Endothelial cell of umbilical vein (primary cell): Measurements from ENCODE around the gene EXOC6B. TPM values are rescaled to one million over a fixed set of nuclear protein-coding genes. Genes with fewer than 3 reads are reported as not detected.

Experiments
- BruUV-seq: library from RNA; stranded (reverse); fragments of 400-500 nt; replicated peaks from 2 replicates; lab custom pipeline; 2021; lab: Mats Ljungman, UMichigan
- CTCF ChIA-PET: fragments of 300-600, 350-600 bp; sonication (Branson Sonifier 250); formaldehyde crosslinking; loops from one replicate; lab custom pipeline; 2021; ENCODE audit warnings: antibody characterized with exemption, inconsistent platforms; lab: Charles Lee
- POLR2A ChIA-PET: fragments of 300-600, 350-600 bp; sonication (Branson Sonifier 250); formaldehyde crosslinking; loops from one replicate; lab custom pipeline; 2021; ENCODE audit warnings: antibody characterized with exemption, inconsistent platforms; lab: Charles Lee
- DNase-seq: peaks from one replicate; pipeline ENCODE4 v3.0.0-alpha.2; 2011; ENCODE audit warnings: low read depth, low spot score
- FAIRE-seq: peaks from 2 replicates; lab custom pipeline; 2011; peaks lifted over from hg19 to GRCh38; lab: Jason Lieb, UNC
- H2AFZ ChIP-seq: 2 replicates; pipeline ENCODE4 v1.6.0; 2012; ENCODE audit warnings: low read depth, low read length, control low read depth, inconsistent platforms
- H3K27ac ChIP-seq: 2 replicates; pipeline ENCODE4 v1.5.1; 2011; ENCODE audit warnings: low read depth, mild to moderate bottlenecking, control low read depth, low read length, moderate library complexity; ENCODE audit not compliant: insufficient read depth
- H3K27me3 ChIP-seq, 2 experiments: 2 replicates each; pipeline versions ENCODE4 v1.6.0 to v1.6.1; 2011; ENCODE audit warnings: low read length in 2 of 2, mixed read lengths in 1 of 2; ENCODE audit not compliant: control insufficient read depth in 2 of 2, insufficient read depth in 2 of 2
- H3K36me3 ChIP-seq, 2 experiments: 2 replicates in 1 of 2; 3 replicates in 1 of 2; pipeline ENCODE4 v1.5.1; 2011; ENCODE audit warnings: low read length in 2 of 2, mild to moderate bottlenecking in 1 of 2, moderate library complexity in 1 of 2; ENCODE audit not compliant: control insufficient read depth in 2 of 2, insufficient read depth in 2 of 2; ENCODE audit errors: extremely low read depth in 1 of 2
- H3K4me1 ChIP-seq: 3 replicates; pipeline ENCODE4 v1.5.1; 2011; ENCODE audit warnings: mild to moderate bottlenecking, low read length; ENCODE audit not compliant: control insufficient read depth, insufficient read depth; ENCODE audit errors: extremely low read depth
- H3K4me2 ChIP-seq: 2 replicates; pipeline ENCODE4 v1.6.1; 2011; ENCODE audit warnings: low read length, control low read depth, mixed read lengths; ENCODE audit not compliant: insufficient read depth
- H3K4me3 ChIP-seq, 3 experiments: fragments of 200-600 bp in 1 of 3; sonication (generic), shearing (Covaris generic) in 1 of 3; replicated peaks in 1 of 3; 2 replicates each; pipeline ENCODE4 v1.5.1; 2011 to 2016; ENCODE audit warnings: control low read depth in 3 of 3, low read length in 3 of 3, mild to moderate bottlenecking in 2 of 3, inconsistent platforms in 1 of 3, low read depth in 1 of 3, moderate library complexity in 1 of 3; ENCODE audit not compliant: insufficient read depth in 1 of 3
- H3K79me2 ChIP-seq: 2 replicates; pipeline ENCODE4 v1.6.0; 2012; ENCODE audit warnings: low read length, inconsistent platforms; ENCODE audit not compliant: control insufficient read depth, insufficient read depth
- H3K9ac ChIP-seq: replicated peaks from 2 replicates; pipeline ENCODE3; 2011; ENCODE audit warnings: low read length, control low read depth; ENCODE audit not compliant: insufficient read depth; ENCODE audit errors: extremely low read depth
- H3K9me1 ChIP-seq: replicated peaks from 3 replicates; pipeline ENCODE4 v1.6.0; 2011; ENCODE audit warnings: mild to moderate bottlenecking, low read length; ENCODE audit not compliant: control insufficient read depth, insufficient read depth; ENCODE audit errors: extremely low read depth
- H3K9me3 ChIP-seq: replicated peaks from 2 replicates; pipeline ENCODE4 v1.5.1; 2012; ENCODE audit warnings: low read length, inconsistent platforms; ENCODE audit not compliant: control insufficient read depth, insufficient read depth
- H4K20me1 ChIP-seq: replicated peaks from 2 replicates; pipeline ENCODE3; 2011; ENCODE audit warnings: mild to moderate bottlenecking, low read length; ENCODE audit not compliant: control insufficient read depth, insufficient read depth; ENCODE audit errors: extremely low read depth
- EZH2 ChIP-seq: IDR thresholded peaks from 2 replicates; pipeline ENCODE4 v1.6.1; 2012; ENCODE audit warnings: borderline replicate concordance, low read depth, mild to moderate bottlenecking, moderate library complexity, low read length, inconsistent platforms; ENCODE audit not compliant: severe bottlenecking
- FOS ChIP-seq: IDR thresholded peaks from 2 replicates; pipeline ENCODE4 v1.6.1; 2011; ENCODE audit warnings: mild to moderate bottlenecking, low read length, moderate library complexity, borderline replicate concordance; ENCODE audit not compliant: insufficient read depth
- GATA2 ChIP-seq: IDR thresholded peaks from 2 replicates; pipeline ENCODE4 v1.7.0; 2011; ENCODE audit warnings: low read depth, mild to moderate bottlenecking, moderate library complexity, mixed read lengths, low read length; ENCODE audit not compliant: insufficient read length, insufficient read depth
- JUN ChIP-seq: IDR thresholded peaks from 2 replicates; pipeline ENCODE4 v1.6.1; 2011; ENCODE audit warnings: borderline replicate concordance, low read depth; ENCODE audit not compliant: insufficient read length, insufficient read depth
- MYC ChIP-seq: IDR thresholded peaks from one replicate; pipeline ENCODE4 v1.6.1; 2011; ENCODE audit warnings: mild to moderate bottlenecking, low read depth, low read length
- POLR2A ChIP-seq: IDR thresholded peaks from 2 replicates; pipeline ENCODE4 v1.6.1; 2012; ENCODE audit warnings: low read depth, mild to moderate bottlenecking, control low read depth, low read length
- POLR2AphosphoS5 ChIP-seq: IDR thresholded peaks from 2 replicates; pipeline ENCODE4 v1.6.1; 2012; ENCODE audit warnings: low read depth, mild to moderate bottlenecking, control low read depth, low read length, moderate library complexity; ENCODE audit not compliant: insufficient read depth
- dilution Hi-C: fragments of 300-500 bp; cut with MboI; formaldehyde crosslinking; loops from one replicate; pipeline ENCODE4 v1.15.0; 2019; ENCODE audit warnings: low sequenced_read_pairs; ENCODE audit not compliant: extremely low pct_ligation_motif_present
- intact Hi-C: fragments of 100-400 bp; cut with micrococcal nuclease; formaldehyde crosslinking; loops from one replicate; pipeline ENCODE4 v1.10.0; 2022
- polyA plus RNA-seq, 4 experiments: library from polyadenylated mRNA; depleted of rRNA in 3 of 4; stranded (reverse) in 3 of 4; unstranded in 1 of 4; fragments of >200 nt; gene quantifications; 2 replicates each; pipeline versions ENCODE4 v1.2.1 to v1.2.3, GENCODE V29; 2011 to 2012; ENCODE audit warnings: missing spikeins in 1 of 4
- total RNA-seq: library from RNA; stranded (reverse); gene quantifications from 2 replicates; pipeline ENCODE4 v1.2.3, GENCODE V29; 2021
- TF ChIP-seq, protein P1 (sequence below), 2 donors: IDR thresholded peaks; 1 replicate in 1 of 2; 2 replicates in 1 of 2; pipeline ENCODE4 v1.5.1; 2011; ENCODE audit warnings: low read length in 2 of 2, mild to moderate bottlenecking in 2 of 2, moderate library complexity in 2 of 2, control low read depth in 1 of 2, inconsistent platforms in 1 of 2, low read depth in 1 of 2; ENCODE audit not compliant: insufficient read depth in 1 of 2; ENCODE audit errors: extremely low read depth in 1 of 2
- TF ChIP-seq, protein P2 (sequence below): IDR thresholded peaks from 2 replicates; pipeline ENCODE4 v1.6.1; 2011; ENCODE audit not compliant: insufficient read depth, insufficient read length

The EXOC6B gene
- total and polyA plus RNA-seq, 2 donors (not counting 3 experiments of a cell fraction or from before 2014, with no cell fraction given), result 10.8 to 34.8 TPM

DNA sequence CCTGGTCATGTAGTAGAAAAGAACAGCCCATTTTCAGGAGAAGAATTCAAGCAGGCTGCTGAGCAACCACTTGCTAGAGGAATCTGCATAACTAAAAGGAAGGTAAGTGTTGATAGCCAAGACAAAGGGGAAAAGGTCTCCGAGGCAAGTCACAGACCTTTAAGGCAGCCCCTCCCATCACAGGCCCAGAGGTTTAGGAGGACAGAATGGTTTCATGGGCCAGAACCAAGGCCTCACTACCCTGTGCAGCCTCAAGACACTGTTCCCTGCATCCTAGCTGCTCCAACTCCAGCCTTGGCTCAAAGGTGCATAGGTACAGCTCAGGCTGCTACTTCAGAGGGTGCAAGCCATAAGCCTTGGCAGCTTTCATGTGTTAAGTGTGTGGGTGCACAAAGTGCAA, 439.5 kb downstream of the EXOC6B start:
- dilution Hi-C loops, result no loop called here
- FAIRE-seq, result no peak

More for the DNA sequence above, 439.5 kb downstream of the EXOC6B start:
- no peak overlapping the region for H2AFZ ChIP-seq
- intact Hi-C loops, result no loop called here
- no TSS peak for BruUV-seq
- TF ChIP-seq POLR2A, result no peak
- TF ChIP-seq, protein P1, sequence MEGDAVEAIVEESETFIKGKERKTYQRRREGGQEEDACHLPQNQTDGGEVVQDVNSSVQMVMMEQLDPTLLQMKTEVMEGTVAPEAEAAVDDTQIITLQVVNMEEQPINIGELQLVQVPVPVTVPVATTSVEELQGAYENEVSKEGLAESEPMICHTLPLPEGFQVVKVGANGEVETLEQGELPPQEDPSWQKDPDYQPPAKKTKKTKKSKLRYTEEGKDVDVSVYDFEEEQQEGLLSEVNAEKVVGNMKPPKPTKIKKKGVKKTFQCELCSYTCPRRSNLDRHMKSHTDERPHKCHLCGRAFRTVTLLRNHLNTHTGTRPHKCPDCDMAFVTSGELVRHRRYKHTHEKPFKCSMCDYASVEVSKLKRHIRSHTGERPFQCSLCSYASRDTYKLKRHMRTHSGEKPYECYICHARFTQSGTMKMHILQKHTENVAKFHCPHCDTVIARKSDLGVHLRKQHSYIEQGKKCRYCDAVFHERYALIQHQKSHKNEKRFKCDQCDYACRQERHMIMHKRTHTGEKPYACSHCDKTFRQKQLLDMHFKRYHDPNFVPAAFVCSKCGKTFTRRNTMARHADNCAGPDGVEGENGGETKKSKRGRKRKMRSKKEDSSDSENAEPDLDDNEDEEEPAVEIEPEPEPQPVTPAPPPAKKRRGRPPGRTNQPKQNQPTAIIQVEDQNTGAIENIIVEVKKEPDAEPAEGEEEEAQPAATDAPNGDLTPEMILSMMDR (IDR thresholded peaks at IDR 0.05; ENCODE audit: extremely low read depth in 1 of 2, insufficient read depth in 1 of 2, low read depth in 1 of 2, low read length in 2 of 2), result no peak
- TF ChIP-seq EZH2, result no peak
- TF ChIP-seq FOS, result no peak
- no peak for TF ChIP-seq MYC
- TF ChIP-seq GATA2, result no peak
- no peak for TF ChIP-seq POLR2AphosphoS5
- TF ChIP-seq, protein P2, sequence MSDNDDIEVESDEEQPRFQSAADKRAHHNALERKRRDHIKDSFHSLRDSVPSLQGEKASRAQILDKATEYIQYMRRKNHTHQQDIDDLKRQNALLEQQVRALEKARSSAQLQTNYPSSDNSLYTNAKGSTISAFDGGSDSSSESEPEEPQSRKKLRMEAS, result no peak
- TF ChIP-seq JUN, result no peak
- H3K27ac ChIP-seq, result no peak overlapping the region
- H4K20me1 ChIP-seq, result no peaks in the 10 kb centered on the region
- H3K27me3 ChIP-seq, result no peaks in the 10 kb centered on the region
- H3K9me3 ChIP-seq, result peaks cover 4% of the 10 kb centered on the region
- H3K4me3 ChIP-seq, result no peak overlapping the region
- no peaks in the 10 kb centered on the region for H3K9me1 ChIP-seq
- POLR2A ChIA-PET, result no interaction called here
- no peak for DNase-seq
- H3K9ac ChIP-seq, result no peak overlapping the region
- H3K79me2 ChIP-seq, result no peaks in the 10 kb centered on the region
- no peaks in the 10 kb centered on the region for H3K36me3 ChIP-seq
- no peaks in the 10 kb centered on the region for H3K4me1 ChIP-seq
- CTCF ChIA-PET, result no interaction called here
- H3K4me2 ChIP-seq, result no peak overlapping the region
